COR-L47 (cell line): Measurements from ENCODE around the gene APBA1.

Experiments used
- DNase-seq: peaks from one replicate; lab custom pipeline; 2025; lab: John Stamatoyannopoulos, UW

Gene APBA1

GRCh38 chr9:69671879-69672595 lies at the start of gene APBA1:
Gene APBA1, minus strand, starts transcription at chr9:69672371.
- peak; percentile 74 for DNase-seq

GRCh38 chr9:69719983-69720382 lies 47.8 kb upstream of the APBA1 start:
- no peak for DNase-seq

GRCh38 chr9:69719367-69719766 lies 47.2 kb upstream of the APBA1 start:
- DNase-seq: no peak

GRCh38 chr9:69718218-69718617 lies 46.0 kb upstream of the APBA1 start:
- DNase-seq: no peak

GRCh38 chr9:69715825-69716224 lies 43.7 kb upstream of the APBA1 start:
- DNase-seq: no peak

GRCh38 chr9:69715096-69715495 lies 42.9 kb upstream of the APBA1 start:
- no peak for DNase-seq

- DNase-seq: no peak
These were observed 25.3 kb upstream of the APBA1 start for GRCh38 chr9:69697475-69697874.

- no peak for DNase-seq
These were observed 24.6 kb upstream of the APBA1 start for GRCh38 chr9:69696802-69697201.

GRCh38 chr9:69689991-69690538 lies 17.9 kb upstream of the APBA1 start:
- no peak for DNase-seq

- DNase-seq: no peak
These were observed 11.8 kb upstream of the APBA1 start for GRCh38 chr9:69683927-69684326.

- no peak for DNase-seq
These were observed 6.8 kb upstream of the APBA1 start for GRCh38 chr9:69678843-69679538.

- DNase-seq: no peak
These were observed 5.8 kb upstream of the APBA1 start for GRCh38 chr9:69677931-69678330.

GRCh38 chr9:69675563-69675962 lies 3.4 kb upstream of the APBA1 start:
- DNase-seq: peak; percentile 26

GRCh38 chr9:69674716-69675438 lies 2.7 kb upstream of the APBA1 start:
- no peak for DNase-seq

GRCh38 chr9:69674112-69674685 lies 2.0 kb upstream of the APBA1 start:
- DNase-seq: peak; percentile 59

- DNase-seq: no peak
These were observed 1.1 kb upstream of the APBA1 start for GRCh38 chr9:69673311-69673640.

GRCh38 chr9:69672596-69673310 lies 582 bp upstream of the APBA1 start:
- peak; percentile 89 for DNase-seq

GRCh38 chr9:69671311-69671878 lies 776 bp downstream of the APBA1 start:
- DNase-seq: no peak

GRCh38 chr9:69667306-69667705 lies 4.9 kb downstream of the APBA1 start:
- no peak for DNase-seq

- DNase-seq: no peak
These were observed 11.9 kb downstream of the APBA1 start for GRCh38 chr9:69660304-69660703.

- no peak for DNase-seq
These were observed 13.0 kb downstream of the APBA1 start for GRCh38 chr9:69658987-69659675.
